HG03135 (cell line): ENCODE data around the gene MMP3.
"Not testable (repeated sequence)": the region's sequence is repeated elsewhere in the genome, so short reads cannot be mapped to it uniquely, and the experiment has no call there.

Experiments used
- ATAC-seq: cut with Tn5 transposase; IDR thresholded peaks from one replicate; pipeline ENCODE4 v1.9.1; 2021; ENCODE audit warnings: mild to moderate bottlenecking, moderate library complexity; ENCODE audit not compliant: unreplicated experiment

Gene MMP3

DNA sequence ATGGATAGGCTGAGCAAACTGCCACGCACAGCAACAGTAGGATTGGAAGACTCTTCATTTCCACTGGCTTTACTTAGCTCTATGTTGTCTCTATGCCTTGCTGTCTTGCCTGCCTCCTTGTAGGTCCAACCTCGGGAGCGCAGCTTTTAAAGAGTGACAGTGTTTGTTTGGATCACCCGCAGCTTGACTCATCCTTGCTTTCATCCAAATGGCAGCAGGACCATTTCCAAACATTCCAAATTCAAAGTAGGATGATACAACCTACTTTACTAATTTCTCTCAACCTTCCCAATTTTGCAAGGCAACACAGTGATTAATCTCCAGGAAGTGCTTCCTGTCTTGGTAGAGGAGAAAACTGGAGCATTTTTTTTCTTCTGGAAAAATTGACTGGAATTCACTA is at the start of gene MMP3:
MMP3 (minus strand) TSS at position 121 of the 400 bp plus-strand sequence; CDS start at position 58, 63 bp downstream.
- no peak for ATAC-seq

DNA sequence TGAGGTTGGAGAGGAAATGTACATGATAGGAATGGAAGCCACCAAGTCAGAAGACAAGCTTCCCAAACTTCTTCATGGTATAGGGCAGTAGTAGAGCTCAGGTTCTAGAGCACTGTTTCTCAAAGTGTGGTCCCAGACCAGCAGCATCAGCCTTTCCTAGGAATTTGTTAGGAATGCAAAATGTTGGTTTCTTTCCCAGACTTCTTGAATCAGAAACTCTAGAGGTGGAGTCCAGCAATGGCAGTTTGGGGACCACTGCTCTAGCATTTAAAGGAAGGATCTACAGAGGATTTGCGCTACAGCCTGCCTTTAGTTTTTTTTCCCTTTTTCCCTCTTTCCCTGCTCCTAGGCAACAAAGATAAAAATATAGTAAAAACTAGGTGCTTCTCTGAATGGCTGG is 48.3 kb upstream of the MMP3 start:
- no peak for ATAC-seq

DNA sequence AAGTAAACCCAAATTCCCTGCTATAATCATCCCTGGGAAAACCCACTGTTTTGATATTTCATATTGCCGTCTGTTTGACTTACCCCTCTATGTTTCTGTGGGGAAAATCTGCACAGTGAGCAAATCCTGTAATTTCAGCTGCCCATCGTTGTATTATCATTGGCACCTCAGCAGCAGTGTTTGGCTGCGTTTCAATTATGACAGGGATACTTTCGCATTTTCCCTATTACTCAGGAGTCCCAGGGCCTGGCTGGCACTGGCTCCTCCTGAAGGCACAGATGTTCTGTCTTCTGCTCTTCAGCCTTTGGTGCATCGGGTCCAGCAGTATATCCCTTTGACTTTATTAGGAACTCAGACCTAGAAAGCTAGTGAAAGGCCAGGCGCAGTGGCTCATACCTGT is 43.6 kb upstream of the MMP3 start:
- no peak for ATAC-seq

DNA sequence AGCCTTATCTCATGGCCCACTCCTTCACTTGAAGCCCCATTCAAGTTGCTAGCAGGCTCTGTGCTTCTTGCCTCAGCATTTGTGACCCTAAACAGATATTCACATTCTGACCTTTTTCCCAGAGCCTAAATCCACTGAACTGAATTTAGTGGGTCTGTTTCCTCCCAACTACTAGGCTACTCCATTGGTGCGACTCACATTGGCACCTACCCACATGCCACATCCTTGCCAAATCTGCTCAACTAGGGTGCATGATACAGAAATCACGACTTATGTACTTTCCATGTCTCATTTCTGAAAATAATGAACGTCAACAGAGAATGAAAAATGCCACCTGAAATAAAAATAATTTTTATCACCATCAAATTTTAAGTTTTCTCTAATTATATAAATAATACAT is 39.7 kb upstream of the MMP3 start:
- no peak for ATAC-seq

DNA sequence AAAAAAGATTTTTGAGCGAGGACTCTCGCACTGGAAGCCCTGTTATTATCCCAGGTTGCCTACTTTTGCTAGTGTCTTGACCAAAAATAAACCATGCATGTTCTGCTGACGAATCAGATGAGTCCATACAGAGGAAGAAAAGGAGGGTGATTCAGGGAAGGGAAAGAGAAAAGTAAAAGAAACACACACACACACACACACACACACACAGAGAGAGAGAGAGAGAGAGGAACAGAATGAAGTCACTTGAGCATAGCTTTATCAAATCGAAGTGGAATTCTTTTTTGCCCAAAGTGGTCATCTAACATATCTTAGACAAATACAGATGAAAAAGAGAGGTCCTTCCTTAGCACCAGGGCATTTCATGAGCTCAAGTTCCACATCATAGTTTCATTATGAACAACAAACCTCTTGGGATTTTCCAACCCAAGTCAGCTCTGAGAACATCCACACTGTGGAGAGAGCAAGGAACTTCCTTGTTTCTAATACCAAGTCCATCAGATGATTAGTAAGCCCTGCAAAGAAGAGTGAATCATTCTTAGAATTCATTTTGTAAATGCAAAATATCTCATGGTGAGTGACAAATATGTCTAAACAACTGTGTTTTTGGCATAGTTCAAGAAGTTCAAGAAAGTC is 39.1 kb upstream of the MMP3 start:
- ATAC-seq: peak; percentile 65

DNA sequence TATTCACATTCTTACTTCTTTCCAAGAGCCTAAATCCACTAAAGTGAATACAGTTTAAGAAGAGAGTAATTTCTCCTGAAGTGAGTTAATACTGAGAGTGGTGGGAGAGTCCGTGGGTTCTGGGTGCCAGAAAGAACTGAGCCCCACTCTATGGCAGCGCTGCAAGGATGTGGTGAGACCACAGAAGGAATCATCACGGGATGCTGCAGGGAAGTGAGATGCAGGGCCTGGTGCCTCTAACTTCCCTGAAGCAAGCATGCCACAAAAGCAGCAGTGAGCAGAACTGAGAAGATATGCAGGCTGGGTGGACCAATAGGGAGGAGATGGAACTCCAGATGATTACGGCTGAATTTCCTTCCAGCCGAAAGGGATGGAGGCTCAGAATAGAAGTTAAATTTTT is 36.4 kb upstream of the MMP3 start:
- no peak for ATAC-seq

DNA sequence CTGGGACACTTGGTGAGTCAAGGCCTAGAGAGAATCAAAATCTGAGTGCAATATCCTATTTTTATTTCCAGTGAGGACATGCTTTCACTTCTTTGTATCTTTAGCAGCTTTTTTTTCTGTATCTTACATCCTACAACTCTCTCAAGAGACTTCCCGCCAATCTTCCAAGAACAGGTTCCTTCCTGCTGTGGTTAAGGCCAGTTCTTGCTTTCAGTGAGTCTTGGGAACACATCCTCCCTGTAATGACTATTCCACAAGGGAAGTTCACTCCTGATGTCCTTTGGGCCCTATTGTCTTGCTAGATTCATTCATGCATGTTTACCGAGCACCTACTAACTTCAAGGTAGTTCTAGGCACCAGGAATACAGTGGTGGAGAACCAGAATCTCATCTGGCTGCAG is 35.2 kb upstream of the MMP3 start:
- no peak for ATAC-seq

DNA sequence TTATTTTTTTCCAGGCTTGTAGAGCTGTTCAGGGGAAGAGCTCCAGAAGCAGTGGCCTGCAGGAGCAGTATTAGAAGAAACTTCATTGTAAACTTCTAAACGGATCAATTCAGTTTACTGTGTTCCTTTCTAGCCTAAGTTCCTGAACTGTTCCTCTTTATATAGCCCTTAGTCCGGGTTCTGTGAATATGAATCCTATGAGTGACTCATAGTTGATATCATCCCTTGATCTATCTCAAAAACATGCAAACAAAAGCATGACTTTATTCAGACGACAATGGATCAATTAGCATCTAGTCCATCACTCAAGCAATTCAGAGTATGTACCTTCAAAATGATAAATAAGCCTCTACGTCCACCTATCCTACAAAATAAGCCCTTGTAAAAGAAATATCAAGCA is 31.4 kb upstream of the MMP3 start, which contains the start of gene MMP12:
MMP12 (minus strand) TSS at position 131 of the 400 bp plus-strand sequence; CDS start at position 86, 45 bp downstream.
- ATAC-seq: no peak

DNA sequence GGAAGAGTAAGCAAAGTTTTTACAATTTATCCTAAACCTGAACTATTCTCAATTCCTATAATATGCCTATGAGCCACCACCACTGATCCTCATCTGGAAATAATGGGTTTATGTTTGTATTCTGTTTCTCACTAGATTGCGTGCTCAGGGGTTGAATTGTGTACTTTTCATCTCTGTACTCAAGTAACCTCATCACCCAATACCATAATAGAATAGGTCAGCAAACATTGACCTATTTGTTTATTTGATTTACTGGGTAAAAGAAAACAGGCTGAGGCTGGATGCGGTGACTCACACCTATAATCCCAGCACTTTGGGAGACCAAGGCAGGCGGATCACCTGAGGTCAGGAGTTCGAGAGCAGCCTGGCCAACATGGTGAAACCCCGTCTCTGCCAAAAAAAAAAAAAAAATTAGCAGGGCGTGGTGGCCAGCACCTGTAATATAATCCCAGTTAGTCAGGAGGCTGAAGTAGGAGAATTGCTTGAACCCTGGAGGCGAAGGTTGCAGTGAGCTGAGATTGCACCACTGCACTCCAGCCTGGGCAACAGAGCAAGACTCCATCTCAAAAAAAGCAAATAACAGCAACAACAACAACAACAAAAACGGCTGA is 26.1 kb upstream of the MMP3 start:
- not testable (repeated sequence) for ATAC-seq

DNA sequence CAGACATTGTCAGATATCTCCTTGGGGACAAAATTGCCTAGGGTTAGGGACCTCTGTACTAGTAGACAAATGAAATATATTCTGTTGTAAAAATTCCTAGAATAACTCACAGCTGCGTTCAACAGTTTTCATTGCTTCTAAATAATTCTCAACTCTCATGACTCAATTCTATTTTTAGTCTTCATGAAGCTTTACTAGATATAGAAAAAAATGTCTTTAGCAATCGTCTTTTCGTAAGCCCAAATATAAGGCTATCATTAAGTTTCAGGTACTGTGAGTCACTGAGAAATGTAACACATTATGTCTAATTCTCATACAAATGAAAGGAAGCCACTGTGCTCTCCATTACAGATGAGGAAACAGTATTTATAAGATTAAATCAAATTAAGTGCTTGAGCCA is 24.9 kb upstream of the MMP3 start:
- ATAC-seq: no peak

DNA sequence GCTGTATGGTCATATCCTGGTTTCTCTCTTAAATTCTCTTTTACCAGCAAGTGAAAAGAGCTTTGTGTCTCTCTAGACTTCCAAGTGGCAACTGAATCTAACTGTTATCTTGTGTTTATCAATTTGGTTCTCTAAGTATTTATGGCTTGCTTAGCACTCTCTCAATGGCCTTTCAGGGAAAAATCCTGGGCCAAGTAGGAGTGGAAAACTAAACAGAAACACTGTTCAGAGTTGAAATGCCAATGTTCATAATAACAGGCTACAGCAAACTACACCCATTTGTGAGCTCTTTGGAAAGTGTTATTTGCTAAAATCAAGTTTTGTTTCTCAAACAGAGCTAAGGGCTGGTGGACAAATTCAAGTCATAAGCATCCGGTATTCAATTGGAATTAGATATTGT is 21.3 kb upstream of the MMP3 start:
- ATAC-seq: no peak

DNA sequence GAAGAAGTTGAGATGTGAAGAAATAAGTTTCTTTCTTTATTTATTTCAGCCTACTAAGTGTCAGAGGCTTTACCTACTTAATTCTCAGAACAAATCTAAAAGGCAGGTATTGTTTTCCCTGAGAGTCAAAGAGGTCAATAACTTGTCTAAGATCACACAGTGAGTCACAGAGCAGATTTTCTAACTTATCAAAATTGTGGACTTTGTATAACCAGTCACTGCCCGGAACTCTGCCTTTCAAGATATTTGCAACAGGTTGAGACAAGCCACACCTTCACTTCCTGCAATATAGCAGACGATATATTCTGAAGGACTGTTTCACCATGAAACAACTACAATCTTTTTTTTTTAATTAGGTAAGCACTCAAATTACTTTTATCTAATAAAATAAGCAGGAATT is 10.5 kb upstream of the MMP3 start:
- no peak for ATAC-seq

DNA sequence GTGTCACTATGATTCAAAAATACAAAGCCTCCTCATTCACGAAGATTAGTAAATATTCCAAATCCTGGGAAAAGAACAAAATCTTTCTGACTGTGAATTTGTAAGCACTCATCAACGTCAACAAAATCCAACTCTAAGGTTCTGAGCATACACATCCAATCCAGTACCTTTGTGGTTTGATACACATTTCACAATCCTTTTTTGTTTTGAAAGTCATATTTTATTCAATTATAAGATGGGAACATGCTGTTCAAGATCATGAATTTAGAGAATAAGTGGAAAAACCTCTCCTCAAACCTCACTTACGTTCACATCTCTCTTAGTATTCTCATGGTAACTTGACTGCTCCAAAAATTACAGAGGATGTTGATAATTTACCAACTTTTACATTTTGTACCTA is 9.6 kb upstream of the MMP3 start:
- ATAC-seq: no peak

DNA sequence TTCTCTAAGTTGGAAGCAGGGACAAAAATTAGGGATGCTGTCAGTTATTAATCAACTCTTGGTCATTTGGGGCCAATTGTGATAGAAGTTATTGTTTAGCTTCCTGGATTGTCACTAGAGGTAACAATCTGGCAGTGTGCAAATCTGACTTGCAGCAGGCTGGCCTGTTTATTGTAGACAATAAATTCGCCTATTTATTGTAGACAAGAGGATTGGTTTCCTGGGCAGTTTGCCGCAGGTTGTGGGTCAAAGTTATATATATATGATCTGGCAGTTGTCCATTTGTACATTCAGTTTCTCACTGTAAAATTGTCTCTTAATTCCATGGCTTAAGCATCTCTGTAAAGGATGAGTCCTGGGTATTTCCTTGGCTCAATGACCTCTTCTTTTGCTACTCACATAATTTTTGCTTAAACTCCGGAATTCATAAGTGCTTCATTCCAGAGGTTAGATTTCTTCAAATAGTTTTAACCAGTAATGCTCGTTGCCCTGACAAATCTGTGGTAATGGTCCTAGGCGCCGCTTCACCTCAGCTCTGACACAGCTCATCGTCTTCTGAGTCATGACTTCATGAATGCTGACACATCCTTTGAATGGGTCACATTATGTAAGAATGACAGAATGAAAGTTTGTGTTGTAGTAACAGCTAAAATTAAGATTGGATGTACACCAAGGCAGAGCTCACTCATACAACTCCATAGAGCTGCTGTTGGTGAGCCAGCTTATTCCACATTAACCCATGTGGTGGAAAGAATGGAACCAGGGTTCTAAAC is 7.8 kb upstream of the MMP3 start:
- ATAC-seq: no peak

DNA sequence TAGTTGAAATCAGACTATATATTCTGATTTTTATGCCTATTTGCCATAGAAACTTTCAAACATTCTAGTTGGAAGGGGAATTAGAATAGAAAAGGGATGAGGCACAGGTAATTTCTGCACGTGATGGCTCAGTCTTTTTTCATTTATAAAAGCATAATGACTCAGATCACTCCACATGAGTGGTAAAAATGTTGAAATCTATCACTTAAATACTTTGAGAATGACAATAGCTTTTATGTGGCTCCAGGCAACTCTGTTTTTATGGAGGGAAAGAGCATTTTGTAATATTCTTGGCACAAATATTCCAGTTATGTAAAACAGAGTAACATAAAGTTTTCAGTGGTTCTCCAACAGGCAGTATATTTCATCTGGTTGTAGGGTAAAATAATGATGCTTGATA is 5.9 kb upstream of the MMP3 start:
- no peak for ATAC-seq

DNA sequence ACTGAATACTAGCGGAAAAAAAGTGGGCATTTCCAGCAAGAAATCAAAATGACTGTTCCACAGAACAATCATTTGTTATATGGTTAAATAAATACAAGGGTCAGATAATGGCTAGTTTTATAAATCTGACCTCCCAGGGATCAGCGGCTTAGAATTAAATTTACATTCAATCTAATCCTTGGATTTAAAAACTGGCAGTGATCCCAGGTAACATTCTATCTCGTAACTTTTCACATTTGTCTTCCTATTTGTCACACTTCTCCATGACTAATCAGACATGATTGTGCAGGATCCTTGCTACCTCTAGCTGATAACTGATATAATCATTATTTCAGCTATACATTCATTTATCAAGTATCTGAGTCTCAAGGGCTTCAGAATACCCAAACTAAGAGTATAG is 2.9 kb upstream of the MMP3 start:
- no peak for ATAC-seq

DNA sequence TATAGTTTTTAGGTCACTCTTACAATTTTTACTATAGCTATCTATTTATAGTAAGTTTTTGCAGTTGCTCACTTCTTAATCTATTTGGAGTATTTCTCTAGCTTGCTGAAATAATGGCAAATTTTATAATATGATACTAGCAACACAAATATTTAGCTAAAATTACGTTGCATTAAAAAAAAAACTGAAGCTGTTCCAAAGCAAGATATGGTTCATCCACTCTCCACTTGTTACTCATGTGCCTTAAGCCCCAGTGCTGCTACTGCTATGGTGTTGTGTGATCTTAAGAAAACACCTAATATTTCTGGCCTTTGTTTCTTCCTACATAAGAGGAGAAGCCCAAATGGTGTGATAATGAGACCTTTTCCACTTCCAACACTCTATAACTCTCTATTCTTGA is 479 bp downstream of the MMP3 start:
- no peak for ATAC-seq

DNA sequence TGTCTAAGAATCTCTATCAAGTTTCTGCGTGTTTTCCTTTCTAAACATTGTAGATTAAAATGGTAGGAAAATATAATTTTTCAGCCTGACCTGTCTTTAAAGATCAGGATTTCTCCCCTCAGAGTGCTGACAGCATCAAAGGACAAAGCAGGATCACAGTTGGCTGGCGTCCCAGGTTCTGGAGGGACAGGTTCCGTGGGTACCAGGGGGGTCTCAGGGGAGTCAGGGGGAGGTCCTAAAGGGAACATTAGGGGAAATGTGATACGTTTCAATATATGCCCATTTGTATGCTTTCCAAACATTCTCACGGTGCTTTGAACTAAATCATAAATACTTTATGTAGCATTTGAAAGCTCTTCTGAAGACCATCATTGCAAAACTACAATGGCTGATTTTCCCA is 3.4 kb downstream of the MMP3 start:
- no peak for ATAC-seq

DNA sequence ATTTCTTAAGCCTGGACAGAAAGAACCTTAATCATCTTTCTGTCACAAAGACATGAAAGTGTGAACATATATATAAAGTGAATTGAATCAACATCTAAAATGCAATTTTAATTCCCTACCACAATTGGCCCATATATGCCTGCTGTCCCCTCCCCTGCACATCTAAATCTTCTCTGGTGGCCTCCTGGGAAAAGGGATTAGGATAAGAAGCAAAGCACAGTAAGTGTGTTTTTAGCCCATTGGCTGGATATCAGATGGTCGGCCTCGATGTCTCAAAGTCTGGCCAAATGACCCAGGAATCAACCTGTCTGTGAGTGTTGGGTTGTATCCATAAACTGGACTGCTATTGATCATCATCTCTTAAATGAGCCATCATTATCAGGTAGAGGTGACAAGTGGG is 5.8 kb downstream of the MMP3 start:
- no peak for ATAC-seq

DNA sequence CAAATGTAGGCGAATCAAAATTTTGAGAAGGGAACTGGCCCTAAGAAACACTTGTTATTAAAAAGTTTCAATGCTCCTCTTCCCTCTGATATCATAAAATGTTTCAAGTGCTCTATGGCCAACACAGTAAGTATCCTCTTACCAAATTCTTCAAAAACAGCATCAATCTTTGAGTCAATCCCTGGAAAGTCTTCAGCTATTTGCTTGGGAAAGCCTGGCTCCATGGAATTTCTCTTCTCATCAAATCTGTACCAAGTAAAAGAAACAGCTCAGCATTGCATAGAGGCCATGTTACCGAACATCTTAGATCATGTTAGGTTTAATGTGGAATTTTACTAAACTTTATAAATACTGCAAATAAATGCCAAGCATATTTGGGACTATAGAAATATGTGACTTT is 6.3 kb downstream of the MMP3 start:
- no peak for ATAC-seq

DNA sequence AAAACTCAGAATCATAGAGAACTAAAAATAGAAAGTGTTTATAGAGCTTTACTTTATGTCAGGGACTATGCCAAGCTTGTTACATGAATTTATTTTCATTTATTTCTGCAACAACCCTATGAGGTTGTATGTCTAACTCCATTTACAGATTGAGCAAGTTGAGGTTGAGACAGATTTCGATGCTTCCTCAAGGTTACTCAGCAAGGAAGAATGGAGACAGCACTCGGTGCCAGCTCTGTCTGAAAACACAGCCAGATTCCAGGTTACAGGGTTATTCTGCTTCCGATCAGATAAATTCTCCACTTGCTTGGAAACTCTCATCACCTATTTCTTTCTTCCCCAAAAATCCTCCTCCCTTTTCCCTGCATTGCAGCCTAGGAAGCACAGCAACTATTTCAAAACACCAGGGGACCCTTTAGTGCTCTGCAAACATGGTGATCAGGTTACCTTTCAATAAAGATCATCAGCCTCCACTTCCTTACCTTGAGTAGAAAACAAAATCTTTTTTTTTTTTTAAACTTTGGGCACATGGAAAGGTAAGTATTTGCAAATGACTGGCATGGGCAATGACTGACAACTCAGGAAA is 7.0 kb downstream of the MMP3 start:
- ATAC-seq: no peak

DNA sequence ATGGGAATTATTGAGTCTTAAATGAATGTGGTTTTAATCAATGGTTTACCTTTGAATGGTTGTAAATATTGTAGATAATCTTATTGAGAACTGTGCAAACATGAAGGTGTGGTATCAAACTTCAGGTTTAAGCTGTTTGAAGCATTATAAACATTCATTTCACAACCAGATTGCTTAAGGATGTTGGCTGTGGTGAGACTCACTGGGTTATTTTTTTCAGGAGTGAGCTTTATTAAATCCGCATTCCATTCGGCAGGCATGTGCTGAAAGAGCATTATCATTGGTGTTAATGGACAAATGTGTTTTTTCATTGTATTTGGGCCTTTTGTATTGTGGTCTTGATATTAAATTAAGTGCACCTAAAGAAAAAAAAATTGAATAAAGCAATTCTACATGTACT is 9.7 kb downstream of the MMP3 start:
- ATAC-seq: no peak
